H9 (cell line): ENCODE measurements around the gene UTF1. TPM values are rescaled to one million over a fixed set of nuclear protein-coding genes. Genes with fewer than 3 reads are reported as not detected.

ENCODE experiments used
- DNase-seq: peaks from one replicate; pipeline ENCODE4 v3.0.0-alpha.2; 2017
- H2AFZ ChIP-seq: one replicate; pipeline ENCODE4 v1.6.1; 2013; ENCODE audit warnings: mild to moderate bottlenecking, low read length, control low read depth, moderate library complexity
- H2AK5ac ChIP-seq: 2 replicates; pipeline ENCODE4 v1.6.1; 2013; ENCODE audit warnings: low read length, control low read depth, mixed read lengths; ENCODE audit not compliant: insufficient read length
- H2BK120ac ChIP-seq: one replicate; pipeline ENCODE4 v1.6.1; 2013; ENCODE audit warnings: low read depth, mild to moderate bottlenecking, low read length, control low read depth, inconsistent platforms; ENCODE audit not compliant: poor library complexity, severe bottlenecking
- H2BK12ac ChIP-seq: 2 replicates; pipeline ENCODE4 v1.6.1; 2013; ENCODE audit warnings: low read length, control low read depth, mixed read lengths, low read depth; ENCODE audit not compliant: insufficient read length
- H2BK15ac ChIP-seq: 2 replicates; pipeline ENCODE4 v1.6.1; 2013; ENCODE audit warnings: low read depth, low read length, control low read depth
- H2BK20ac ChIP-seq: one replicate; pipeline ENCODE4 v1.6.1; 2013; ENCODE audit warnings: low read depth, mild to moderate bottlenecking, low read length, control low read depth, inconsistent platforms; ENCODE audit not compliant: poor library complexity, severe bottlenecking
- H2BK5ac ChIP-seq: 2 replicates; pipeline ENCODE4 v1.6.1; 2013; ENCODE audit warnings: low read length, control low read depth, mixed read lengths; ENCODE audit not compliant: insufficient read length
- H3K14ac ChIP-seq: 2 replicates; pipeline ENCODE4 v1.6.1; 2013; ENCODE audit warnings: low read length, control low read depth; ENCODE audit not compliant: insufficient read depth
- H3K18ac ChIP-seq: 2 replicates; pipeline ENCODE4 v1.6.1; 2013; ENCODE audit warnings: low read depth, mild to moderate bottlenecking, mixed read lengths, low read length, control low read depth; ENCODE audit not compliant: insufficient read length
- H3K23ac ChIP-seq: 2 replicates; pipeline ENCODE4 v1.6.1; 2013; ENCODE audit warnings: low read length, control low read depth, mixed read lengths, low read depth; ENCODE audit not compliant: insufficient read length
- H3K23me2 ChIP-seq: 2 replicates; pipeline ENCODE4 v1.6.1; 2013; ENCODE audit warnings: low read depth, mild to moderate bottlenecking, mixed read lengths, low read length, control low read depth; ENCODE audit not compliant: insufficient read length, poor library complexity, severe bottlenecking
- H3K27ac ChIP-seq: 2 replicates; pipeline ENCODE4 v1.5.1; 2013; ENCODE audit warnings: low read length, control low read depth, mixed read lengths, low read depth; ENCODE audit not compliant: insufficient read length
- H3K27me3 ChIP-seq: 2 replicates; pipeline ENCODE4 v1.6.1; 2013; ENCODE audit warnings: low read length, control low read depth, inconsistent platforms; ENCODE audit not compliant: insufficient read depth
- H3K4ac ChIP-seq: 2 replicates; pipeline ENCODE4 v1.6.1; 2013; ENCODE audit warnings: low read depth, mild to moderate bottlenecking, control low read depth, inconsistent platforms, low read length, moderate library complexity
- H3K4me1 ChIP-seq: 2 replicates; pipeline ENCODE4 v1.6.1; 2013; ENCODE audit warnings: low read length, control low read depth, inconsistent platforms; ENCODE audit not compliant: insufficient read depth
- H3K4me2 ChIP-seq: 2 replicates; pipeline ENCODE4 v1.6.1; 2013; ENCODE audit warnings: low read length, control low read depth, mixed read lengths; ENCODE audit not compliant: insufficient read length, insufficient read depth
- H3K56ac ChIP-seq: 2 replicates; pipeline ENCODE4 v1.6.1; 2013; ENCODE audit warnings: low read depth, mild to moderate bottlenecking, mixed read lengths, low read length, control low read depth; ENCODE audit not compliant: insufficient read length
- H3K79me1 ChIP-seq: 2 replicates; pipeline ENCODE4 v1.6.1; 2013; ENCODE audit warnings: low read depth, mild to moderate bottlenecking, moderate library complexity, low read length, control low read depth, inconsistent platforms; ENCODE audit not compliant: insufficient read depth, poor library complexity, severe bottlenecking
- H3K79me2 ChIP-seq: 2 replicates; pipeline ENCODE4 v1.6.1; 2013; ENCODE audit warnings: low read length, control low read depth, inconsistent platforms; ENCODE audit not compliant: insufficient read depth
- H3K9ac ChIP-seq: 2 replicates; pipeline ENCODE4 v1.6.1; 2013; ENCODE audit warnings: low read length, control low read depth, mixed read lengths; ENCODE audit not compliant: insufficient read length; ENCODE audit errors: extremely low read depth
- H3K9me3 ChIP-seq: one replicate; pipeline ENCODE4 v1.6.1; 2013; ENCODE audit warnings: low read depth, low read length, inconsistent platforms; ENCODE audit not compliant: control insufficient read depth
- H3T11ph ChIP-seq: one replicate; pipeline ENCODE4 v1.6.1; 2013; ENCODE audit warnings: mild to moderate bottlenecking, low read length, control low read depth, inconsistent platforms
- H4K20me1 ChIP-seq: one replicate; pipeline ENCODE4 v1.6.1; 2013; ENCODE audit not compliant: control insufficient read depth, insufficient read length, insufficient read depth
- H4K5ac ChIP-seq: 2 replicates; pipeline ENCODE4 v1.6.1; 2013; ENCODE audit warnings: low read depth, mild to moderate bottlenecking, mixed read lengths, low read length, control low read depth; ENCODE audit not compliant: insufficient read length
- H4K8ac ChIP-seq: replicated peaks from 2 replicates; pipeline ENCODE4 v1.6.1; 2013; ENCODE audit warnings: low read length, control low read depth, mixed read lengths, low read depth; ENCODE audit not compliant: insufficient read length
- H4K91ac ChIP-seq: 2 replicates; pipeline ENCODE4 v1.6.1; 2013; ENCODE audit warnings: low read depth, mild to moderate bottlenecking, moderate library complexity, mixed read lengths, low read length, control low read depth; ENCODE audit not compliant: insufficient read length
- H3K27ac Mint-ChIP-seq, 3 experiments: 2 replicates in 2 of 3; 3 replicates in 1 of 3; pipeline ENCODE4 v1.8.0; 2020 to 2021; ENCODE audit warnings: mixed read lengths in 3 of 3, mild to moderate bottlenecking in 1 of 3, moderate library complexity in 1 of 3
- H3K27me3 Mint-ChIP-seq: 2 replicates; pipeline ENCODE4 v1.8.0; 2021; ENCODE audit warnings: low read depth, mild to moderate bottlenecking, moderate library complexity, mixed read lengths
- H3K36me3 Mint-ChIP-seq, 3 experiments: 2 replicates in 2 of 3; 3 replicates in 1 of 3; pipeline ENCODE4 v1.8.0; 2020 to 2021; ENCODE audit warnings: low read depth in 3 of 3, mixed read lengths in 3 of 3; ENCODE audit not compliant: insufficient read depth in 1 of 3
- H3K4me1 Mint-ChIP-seq, 2 experiments: 2 replicates each; pipeline ENCODE4 v1.8.0; 2020; ENCODE audit warnings: mixed read lengths in 2 of 2
- H3K4me3 Mint-ChIP-seq, 2 experiments: 2 replicates in 1 of 2; 3 replicates in 1 of 2; pipeline ENCODE4 v1.8.0; 2020 to 2021; ENCODE audit warnings: mild to moderate bottlenecking in 2 of 2, mixed read lengths in 2 of 2, moderate library complexity in 1 of 2
- H3K9me3 Mint-ChIP-seq, 2 experiments: 2 replicates in 1 of 2; 3 replicates in 1 of 2; pipeline ENCODE4 v1.8.0; 2020; ENCODE audit warnings: mild to moderate bottlenecking in 2 of 2, mixed read lengths in 2 of 2, moderate library complexity in 1 of 2
- CTCF ChIP-seq: fragments of 200-600 bp; sonication (generic); conservative IDR thresholded peaks from 3 replicates; pipeline ENCODE4 v1.8.0; 2021; ENCODE audit warnings: antibody characterized with exemption, mild to moderate bottlenecking
- WGBS: extraction: QIAGEN DNeasy Blood & Tissue Kit; methylation state at CpG from one replicate; pipeline ENCODE4 v1.1.7; 2013; ENCODE audit warnings: missing lambda C conversion rate, low lambda C conversion rate, mixed read lengths; ENCODE audit not compliant: insufficient read length; ENCODE audit errors: extremely low coverage; 5-methylcytosine and 5-hydroxymethylcytosine counted together
- total RNA-seq: library from RNA; stranded (reverse); gene quantifications from 2 replicates; pipeline ENCODE4 v1.2.1, GENCODE V29; 2021

The UTF1 gene
- total RNA-seq, 1 experiment from 2014 or later = 31.5 TPM

GRCh38 chr10:133196221-133196915 is 33.6 kb upstream of the UTF1 start:
- Mint-ChIP-seq H3K36me3 (peaks cover 1 to 17% (median 13%) of the 10 kb centered on the region in 3 experiments; a peak in 6 of 7 replicates), H3K9me3 (peaks cover 17 to 31% of the 10 kb centered on the region in 2 experiments), H3K4me1 (0 out of 4 replicates have a peak, but pooled peaks cover 0 to 2% of the 10 kb centered on the region in 2 experiments), H3K27me3 (peaks cover 16% of the 10 kb centered on the region), H3K4me3 (no peak overlapping the region), H3K27ac (peak overlapping the region in 2 of 3 experiments; percentile 14 to 90; a peak in 2 of 7 replicates)
- Histone ChIP-seq H2AFZ (no peak overlapping the region), H2BK5ac (no peak overlapping the region), H2AK5ac (no peak overlapping the region), H3K23ac (no peak overlapping the region), H3K18ac (no peak overlapping the region), H3K23me2 (no peaks in the 10 kb centered on the region), H3K79me1 (no peaks in the 10 kb centered on the region), H2BK120ac (no peak overlapping the region), H3K4ac (no peak overlapping the region), H4K5ac (no peak overlapping the region), H2BK15ac (no peak overlapping the region), H3K27ac (no peak overlapping the region), H2BK20ac (no peak overlapping the region), H2BK12ac (no peak overlapping the region), H3T11ph (no peak overlapping the region), H3K27me3 (no peaks in the 10 kb centered on the region), H4K91ac (no peak overlapping the region), H3K4me1 (no peaks in the 10 kb centered on the region), H4K20me1 (no peaks in the 10 kb centered on the region), H3K79me2 (no peaks in the 10 kb centered on the region), H3K14ac (no peak overlapping the region), H3K9me3 (no peaks in the 10 kb centered on the region), H3K4me2 (no peak overlapping the region), H4K8ac (no peak overlapping the region), H3K9ac (no peak overlapping the region), H3K56ac (no peak overlapping the region)
- TF ChIP-seq CTCF = no peak
- DNase-seq = no peak
- WGBS = no CpG with 5 or more reads among the region's 24 CpGs
